ENCODE data around the gene LENG8. TPM values are rescaled to one million over a fixed set of nuclear protein-coding genes. Genes with fewer than 3 reads are reported as not detected.

LENG8 gene
- total and polyA plus RNA-seq, 2 of the 13 experiments (the other 11 are each of a cell fraction or from before 2014, with no cell fraction given): 14.3 to 41.9 TPM

DNA sequence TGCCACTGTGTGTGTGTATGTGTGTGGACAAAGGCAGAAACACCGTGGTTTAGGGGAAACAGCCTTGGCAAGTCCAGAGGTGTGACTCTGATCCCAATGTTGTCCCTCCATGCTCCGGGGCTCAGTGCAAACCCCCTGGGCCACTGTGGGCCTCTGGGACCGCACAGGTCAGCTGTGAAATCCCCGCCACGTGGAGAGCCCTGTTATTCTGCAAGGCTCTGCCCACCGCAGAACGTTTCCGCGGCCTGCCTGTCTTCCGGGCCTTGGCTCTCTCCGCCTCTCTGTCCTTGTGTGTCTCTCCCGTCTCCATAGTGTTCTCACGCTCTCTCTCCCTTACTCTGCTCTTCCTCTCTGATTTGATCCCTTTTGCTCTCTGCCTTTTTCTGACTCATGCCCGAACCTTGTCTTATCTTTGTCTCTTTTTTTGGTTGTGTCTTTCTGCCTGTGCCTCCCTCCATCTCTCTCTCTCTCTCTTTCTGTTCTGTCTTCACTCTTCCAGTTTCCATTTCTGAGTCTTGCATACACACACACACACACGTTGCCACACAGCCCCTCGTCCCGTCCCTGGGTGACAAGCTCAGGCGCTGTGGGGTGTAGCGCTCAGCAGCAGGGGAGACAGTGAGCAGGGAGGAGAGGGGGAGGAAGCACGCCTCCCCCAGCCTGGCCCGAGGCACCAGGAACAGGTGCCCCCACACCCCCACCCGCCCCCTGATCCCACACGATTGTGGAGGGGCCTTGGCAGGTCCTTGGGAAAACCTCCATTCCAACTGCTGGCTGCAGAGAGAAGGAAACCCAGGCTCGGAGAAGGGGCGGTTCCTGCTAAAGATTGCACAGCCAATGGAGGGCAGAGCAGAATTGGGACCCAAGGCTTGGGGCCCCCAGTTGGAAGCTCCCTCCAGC, 30.7 kb upstream of the LENG8 start (continued):
- TF ChIP-seq, protein P1, sequence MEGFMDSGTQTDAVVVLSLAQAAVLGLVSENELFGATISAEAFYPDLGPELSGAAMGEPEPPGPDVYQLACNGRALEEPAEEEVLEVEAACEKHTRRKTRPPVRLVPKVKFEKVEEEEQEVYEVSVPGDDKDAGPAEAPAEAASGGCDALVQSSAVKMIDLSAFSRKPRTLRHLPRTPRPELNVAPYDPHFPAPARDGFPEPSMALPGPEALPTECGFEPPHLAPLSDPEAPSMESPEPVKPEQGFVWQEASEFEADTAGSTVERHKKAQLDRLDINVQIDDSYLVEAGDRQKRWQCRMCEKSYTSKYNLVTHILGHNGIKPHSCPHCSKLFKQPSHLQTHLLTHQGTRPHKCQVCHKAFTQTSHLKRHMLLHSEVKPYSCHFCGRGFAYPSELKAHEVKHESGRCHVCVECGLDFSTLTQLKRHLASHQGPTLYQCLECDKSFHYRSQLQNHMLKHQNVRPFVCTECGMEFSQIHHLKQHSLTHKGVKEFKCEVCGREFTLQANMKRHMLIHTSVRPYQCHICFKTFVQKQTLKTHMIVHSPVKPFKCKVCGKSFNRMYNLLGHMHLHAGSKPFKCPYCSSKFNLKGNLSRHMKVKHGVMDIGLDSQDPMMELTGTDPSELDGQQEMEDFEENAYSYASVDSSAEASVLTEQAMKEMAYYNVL (CRISPR knock-in tag; IDR thresholded peaks at IDR 0.05; ENCODE audit: borderline replicate concordance): 0 out of 2 replicates have a peak, but pooled peaks have one; percentile 39
- 0 out of 2 replicates have a peak, but pooled peaks have one; percentile 15 for TF ChIP-seq CBX5 (CRISPR knock-in tag; IDR thresholded peaks at IDR 0.05; ENCODE audit: borderline replicate concordance)
- no peak for TF ChIP-seq ZFP41 (CRISPR knock-in tag; IDR thresholded peaks at IDR 0.05; ENCODE audit: borderline replicate concordance)
- 0 out of 2 replicates have a peak, but pooled peaks have one; percentile 61 for TF ChIP-seq SMAD1 (CRISPR knock-in tag; IDR thresholded peaks at IDR 0.05; ENCODE audit: borderline replicate concordance, low read depth)
- TF ChIP-seq TAF1 (CRISPR knock-in tag; IDR thresholded peaks at IDR 0.05): peak; percentile 34; the same call in 1 of the 2 replicates
- peak; percentile 42; the same call in 1 of the 2 replicates for TF ChIP-seq FOXK2 (IDR thresholded peaks at IDR 0.05)
- peak; percentile 45; the same call in 1 of the 2 replicates for TF ChIP-seq RBFOX2 (IDR thresholded peaks at IDR 0.05; ENCODE audit: low read depth, low read length)
- peak; percentile 7; the same call in 1 of the 2 replicates for TF ChIP-seq ZNF331 (CRISPR knock-in tag; IDR thresholded peaks at IDR 0.05)
- no peak for TF ChIP-seq MLLT10 (CRISPR knock-in tag; IDR thresholded peaks at IDR 0.05)
- TF ChIP-seq KDM5B (CRISPR knock-in tag; IDR thresholded peaks at IDR 0.05; ENCODE audit: borderline replicate concordance): no peak
- TF ChIP-seq, protein P2, sequence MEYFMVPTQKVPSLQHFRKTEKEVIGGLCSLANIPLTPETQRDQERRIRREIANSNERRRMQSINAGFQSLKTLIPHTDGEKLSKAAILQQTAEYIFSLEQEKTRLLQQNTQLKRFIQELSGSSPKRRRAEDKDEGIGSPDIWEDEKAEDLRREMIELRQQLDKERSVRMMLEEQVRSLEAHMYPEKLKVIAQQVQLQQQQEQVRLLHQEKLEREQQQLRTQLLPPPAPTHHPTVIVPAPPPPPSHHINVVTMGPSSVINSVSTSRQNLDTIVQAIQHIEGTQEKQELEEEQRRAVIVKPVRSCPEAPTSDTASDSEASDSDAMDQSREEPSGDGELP (IDR thresholded peaks at IDR 0.05; ENCODE audit: borderline replicate concordance, low read depth): peak; percentile 32; the same call in 1 of the 2 replicates
- TF ChIP-seq MYC (CRISPR knock-in tag; IDR thresholded peaks at IDR 0.05; ENCODE audit: borderline replicate concordance): peak; percentile 62; the same call in 1 of the 2 replicates
- TF ChIP-seq ZNF775 (CRISPR knock-in tag; IDR thresholded peaks at IDR 0.05; ENCODE audit: borderline replicate concordance): no peak
- TF ChIP-seq KLF11 (CRISPR knock-in tag; IDR thresholded peaks at IDR 0.05): 0 out of 2 replicates have a peak, but pooled peaks have one; percentile 33
- TF ChIP-seq, protein P3, sequence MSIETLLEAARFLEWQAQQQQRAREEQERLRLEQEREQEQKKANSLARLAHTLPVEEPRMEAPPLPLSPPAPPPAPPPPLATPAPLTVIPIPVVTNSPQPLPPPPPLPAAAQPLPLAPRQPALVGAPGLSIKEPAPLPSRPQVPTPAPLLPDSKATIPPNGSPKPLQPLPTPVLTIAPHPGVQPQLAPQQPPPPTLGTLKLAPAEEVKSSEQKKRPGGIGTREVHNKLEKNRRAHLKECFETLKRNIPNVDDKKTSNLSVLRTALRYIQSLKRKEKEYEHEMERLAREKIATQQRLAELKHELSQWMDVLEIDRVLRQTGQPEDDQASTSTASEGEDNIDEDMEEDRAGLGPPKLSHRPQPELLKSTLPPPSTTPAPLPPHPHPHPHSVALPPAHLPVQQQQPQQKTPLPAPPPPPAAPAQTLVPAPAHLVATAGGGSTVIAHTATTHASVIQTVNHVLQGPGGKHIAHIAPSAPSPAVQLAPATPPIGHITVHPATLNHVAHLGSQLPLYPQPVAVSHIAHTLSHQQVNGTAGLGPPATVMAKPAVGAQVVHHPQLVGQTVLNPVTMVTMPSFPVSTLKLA (IDR thresholded peaks at IDR 0.05): 0 out of 2 replicates have a peak, but pooled peaks have one; percentile 2
- 0 out of 2 replicates have a peak, but pooled peaks have one; percentile 2 for TF ChIP-seq HNRNPL (IDR thresholded peaks at IDR 0.05; ENCODE audit: low read depth, low read length)
- TF ChIP-seq HOXA3 (CRISPR knock-in tag; IDR thresholded peaks at IDR 0.05): peak; percentile 40
- TF ChIP-seq ETV6 (CRISPR knock-in tag; conservative IDR thresholded peaks at IDR 0.05): no peak
- no peak for TF ChIP-seq TMF1 (CRISPR knock-in tag; IDR thresholded peaks at IDR 0.05; ENCODE audit: low read depth)
- TF ChIP-seq, protein P4, sequence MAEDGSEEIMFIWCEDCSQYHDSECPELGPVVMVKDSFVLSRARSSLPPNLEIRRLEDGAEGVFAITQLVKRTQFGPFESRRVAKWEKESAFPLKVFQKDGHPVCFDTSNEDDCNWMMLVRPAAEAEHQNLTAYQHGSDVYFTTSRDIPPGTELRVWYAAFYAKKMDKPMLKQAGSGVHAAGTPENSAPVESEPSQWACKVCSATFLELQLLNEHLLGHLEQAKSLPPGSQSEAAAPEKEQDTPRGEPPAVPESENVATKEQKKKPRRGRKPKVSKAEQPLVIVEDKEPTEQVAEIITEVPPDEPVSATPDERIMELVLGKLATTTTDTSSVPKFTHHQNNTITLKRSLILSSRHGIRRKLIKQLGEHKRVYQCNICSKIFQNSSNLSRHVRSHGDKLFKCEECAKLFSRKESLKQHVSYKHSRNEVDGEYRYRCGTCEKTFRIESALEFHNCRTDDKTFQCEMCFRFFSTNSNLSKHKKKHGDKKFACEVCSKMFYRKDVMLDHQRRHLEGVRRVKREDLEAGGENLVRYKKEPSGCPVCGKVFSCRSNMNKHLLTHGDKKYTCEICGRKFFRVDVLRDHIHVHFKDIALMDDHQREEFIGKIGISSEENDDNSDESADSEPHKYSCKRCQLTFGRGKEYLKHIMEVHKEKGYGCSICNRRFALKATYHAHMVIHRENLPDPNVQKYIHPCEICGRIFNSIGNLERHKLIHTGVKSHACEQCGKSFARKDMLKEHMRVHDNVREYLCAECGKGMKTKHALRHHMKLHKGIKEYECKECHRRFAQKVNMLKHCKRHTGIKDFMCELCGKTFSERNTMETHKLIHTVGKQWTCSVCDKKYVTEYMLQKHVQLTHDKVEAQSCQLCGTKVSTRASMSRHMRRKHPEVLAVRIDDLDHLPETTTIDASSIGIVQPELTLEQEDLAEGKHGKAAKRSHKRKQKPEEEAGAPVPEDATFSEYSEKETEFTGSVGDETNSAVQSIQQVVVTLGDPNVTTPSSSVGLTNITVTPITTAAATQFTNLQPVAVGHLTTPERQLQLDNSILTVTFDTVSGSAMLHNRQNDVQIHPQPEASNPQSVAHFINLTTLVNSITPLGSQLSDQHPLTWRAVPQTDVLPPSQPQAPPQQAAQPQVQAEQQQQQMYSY (CRISPR knock-in tag; IDR thresholded peaks at IDR 0.05): peak; percentile 66; the same call in 1 of the 2 replicates
- peak; percentile 72; the same call in 1 of the 2 replicates for TF ChIP-seq KDM2A (CRISPR knock-in tag; IDR thresholded peaks at IDR 0.05; ENCODE audit: borderline replicate concordance, low read depth)

Data from HepG2 (cell line).